Measurements from ENCODE around the gene AHDC1.

The AHDC1 gene

DNA sequence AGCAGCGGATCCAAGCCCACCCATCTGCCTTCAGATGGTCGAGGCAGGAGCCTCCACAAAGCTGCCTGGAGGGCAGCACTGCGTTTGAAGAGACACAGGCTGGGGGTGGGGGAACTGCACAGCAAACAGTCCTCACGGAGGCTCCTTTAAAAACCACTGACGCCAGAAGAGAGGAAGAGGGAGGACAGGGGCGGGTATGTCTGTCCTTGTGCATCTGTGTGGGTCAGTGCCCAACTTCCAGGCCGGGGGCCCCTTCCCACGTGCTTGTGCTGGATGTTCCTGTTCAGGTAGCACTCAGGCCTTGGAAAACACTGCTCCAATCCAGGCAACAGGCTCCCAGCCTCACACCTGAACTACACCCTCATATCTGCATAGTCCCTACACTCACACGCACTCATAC is 7.7 kb downstream of the AHDC1 start:
- no peak for DNase-seq

DNA sequence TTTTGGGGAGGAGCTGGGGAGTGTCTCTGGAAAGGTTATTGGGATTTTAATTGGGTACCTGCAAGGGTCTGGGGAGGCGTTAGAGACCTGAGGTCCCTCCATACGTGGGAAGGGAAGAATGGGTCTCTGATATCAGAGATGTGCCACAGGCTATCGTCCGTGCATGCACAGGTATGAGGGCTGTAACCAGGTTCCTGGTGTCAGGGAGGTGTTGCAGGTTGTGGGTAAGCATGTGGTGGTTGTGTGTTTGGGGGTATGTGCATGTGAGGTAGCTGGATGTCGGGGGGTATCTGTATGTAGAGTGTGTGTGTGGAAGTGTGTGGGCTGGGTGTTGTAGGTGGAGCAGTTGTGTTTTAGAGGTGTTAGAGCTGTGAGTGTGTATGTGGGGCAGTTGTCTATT is 8.3 kb downstream of the AHDC1 start:
- DNase-seq, result no peak

DNA sequence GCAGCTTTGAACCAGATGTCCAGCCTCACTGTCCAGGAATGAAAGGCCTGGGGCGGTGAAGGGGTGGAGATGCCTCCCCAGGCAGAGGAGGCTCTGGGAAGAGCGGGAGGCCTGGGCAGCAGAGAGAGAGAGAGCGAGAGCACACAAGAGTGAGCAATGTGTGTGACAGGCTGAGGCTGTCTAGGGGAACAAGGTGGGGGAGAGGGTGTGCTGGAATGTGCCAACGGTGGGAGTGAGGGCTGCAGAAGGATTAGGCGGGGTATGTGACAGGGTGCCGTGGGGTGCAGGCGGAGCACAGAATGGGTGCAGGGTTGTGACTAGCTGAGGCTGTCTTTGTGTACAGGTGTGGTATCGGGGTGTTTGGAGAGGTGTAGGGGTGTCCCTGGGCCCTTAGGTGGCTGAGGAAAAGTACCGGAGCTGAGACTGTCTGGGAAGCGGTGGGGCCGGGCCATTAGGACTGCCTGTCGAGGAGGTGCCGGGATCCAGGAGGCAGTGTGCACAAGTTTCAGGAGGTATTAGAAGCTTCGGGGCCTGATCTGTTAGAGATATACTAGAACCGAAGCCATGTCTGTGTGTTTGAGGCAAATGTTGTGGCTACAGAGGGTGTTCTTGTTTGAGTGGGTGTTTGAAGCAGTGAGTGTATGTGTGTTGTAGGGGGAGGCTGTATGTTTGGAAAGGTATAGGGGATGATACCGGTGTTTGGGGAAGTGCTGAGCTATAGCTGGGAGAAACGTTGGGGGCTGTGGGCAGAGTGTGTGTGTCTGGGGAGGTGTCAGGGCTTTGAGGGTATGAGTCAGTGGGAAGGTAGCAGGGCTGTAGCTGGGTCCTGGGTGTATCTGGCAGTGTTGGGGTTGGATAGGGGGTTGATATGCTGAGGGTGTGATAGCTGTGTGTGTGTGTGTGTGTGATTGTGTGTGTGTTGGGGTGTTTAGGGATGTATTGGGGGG is 9.1 kb downstream of the AHDC1 start:
- DNase-seq, result no peak

DNA sequence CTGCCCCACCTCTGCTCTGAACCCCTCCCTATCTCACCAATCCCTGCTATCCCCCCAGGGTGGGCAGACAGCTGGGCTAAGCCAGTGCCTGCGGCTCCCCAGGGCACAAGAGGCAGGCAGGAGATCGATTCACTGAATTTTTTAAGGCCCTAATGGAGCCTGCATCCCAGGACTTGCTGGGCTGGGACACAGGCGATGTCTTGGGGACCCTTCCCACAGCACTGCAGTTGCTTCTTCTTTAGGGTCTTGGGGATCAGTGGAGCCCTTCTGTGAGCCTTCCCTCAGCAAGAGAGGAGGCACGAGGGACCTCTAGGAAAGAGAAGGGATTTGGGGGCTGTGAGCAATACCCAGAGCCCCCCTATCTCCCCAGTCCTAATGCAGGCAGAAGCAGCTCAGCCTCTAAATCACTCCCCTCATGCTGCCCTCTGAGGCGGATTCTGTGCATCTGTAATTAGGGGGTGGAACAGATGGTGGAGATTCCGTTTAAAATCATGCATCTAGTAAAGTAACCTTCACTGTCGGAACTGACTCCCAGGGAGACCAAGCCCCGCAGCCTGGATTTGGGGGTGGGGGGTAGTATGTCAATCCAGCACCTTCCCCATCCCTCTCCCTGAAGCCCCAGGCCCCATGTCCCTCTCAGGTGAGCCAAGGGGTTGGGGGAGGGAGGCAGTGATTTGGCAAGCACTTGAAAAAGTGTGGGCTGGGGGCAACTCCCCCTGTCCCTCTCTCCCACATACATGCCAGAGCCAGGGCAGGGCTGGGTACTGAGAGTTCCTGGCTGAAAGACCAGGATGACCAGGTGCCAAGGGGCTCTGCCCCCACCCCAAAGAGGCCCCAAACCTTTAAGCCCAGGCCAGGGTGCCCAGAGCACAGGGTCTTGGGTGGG is 10.0 kb downstream of the AHDC1 start:
- no peak for DNase-seq

DNA sequence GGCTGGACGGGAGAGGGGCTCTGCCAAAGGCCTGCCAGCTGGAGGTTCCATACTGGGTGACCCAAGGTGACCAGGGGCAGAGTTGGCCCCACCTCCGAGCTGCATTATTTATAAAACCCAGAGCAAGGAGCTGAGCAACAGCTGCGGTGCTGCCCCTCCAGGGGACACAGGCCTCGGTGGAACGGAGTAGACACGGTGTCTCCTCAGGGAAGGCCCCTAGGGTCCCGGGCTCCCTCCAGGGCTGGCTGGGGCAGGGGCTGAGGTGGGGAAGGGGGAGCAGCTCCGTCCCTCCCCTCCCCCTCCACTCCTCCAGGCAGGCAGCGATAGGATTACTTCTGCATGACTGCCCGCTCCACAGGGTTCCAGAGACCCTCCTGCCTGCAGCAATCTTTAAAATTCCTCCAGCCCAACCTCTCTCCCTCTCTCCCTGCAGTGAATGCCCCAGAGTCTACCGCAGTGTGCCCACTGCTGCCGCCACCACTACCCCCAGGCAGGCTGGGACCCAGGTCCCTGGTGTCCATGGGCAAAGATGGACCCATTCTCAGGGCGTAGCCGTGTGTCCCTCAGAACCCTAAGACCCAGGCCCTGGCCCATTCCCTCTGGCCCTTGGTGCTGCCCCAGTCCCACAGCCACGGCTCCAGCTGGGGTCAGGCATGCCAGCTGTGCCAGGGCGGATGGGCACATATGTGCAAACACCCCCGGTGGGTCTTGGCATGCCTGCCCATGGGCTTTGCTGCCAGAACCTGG is 10.8 kb downstream of the AHDC1 start:
- no peak for DNase-seq

DNA sequence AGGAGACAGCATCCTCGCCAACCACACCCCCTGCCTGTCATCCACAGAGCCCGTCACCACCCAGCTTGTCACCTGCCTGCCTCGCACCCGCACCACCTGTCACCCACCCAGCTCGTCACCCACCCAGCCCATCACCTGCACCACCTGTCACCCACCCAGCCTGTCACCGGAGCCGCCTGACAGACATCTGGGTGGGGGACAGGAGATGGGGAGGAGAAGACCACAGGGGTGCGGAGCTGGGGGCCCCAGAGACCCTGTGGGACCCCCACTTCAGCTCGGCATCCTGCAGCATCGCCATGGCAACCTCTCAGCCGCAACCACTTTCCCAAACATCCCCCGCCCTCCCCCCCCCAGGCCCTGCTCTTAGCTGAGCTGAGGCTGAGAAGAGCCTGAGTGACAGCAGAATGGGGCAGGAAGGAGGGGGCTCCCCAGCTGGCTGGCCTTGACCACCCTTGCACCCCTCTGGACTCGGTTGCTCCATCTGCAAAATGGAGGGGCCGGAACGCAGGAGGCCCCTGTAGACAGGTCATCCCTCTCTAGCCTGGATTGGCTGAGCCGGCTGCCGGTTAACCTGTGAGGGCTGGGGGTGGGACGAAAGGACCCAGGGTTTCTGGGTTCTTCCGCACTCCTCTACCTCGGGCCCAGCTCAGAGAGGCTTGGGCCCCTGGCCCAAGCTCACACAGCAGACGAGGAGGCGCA is 11.6 kb downstream of the AHDC1 start:
- no peak for DNase-seq

DNA sequence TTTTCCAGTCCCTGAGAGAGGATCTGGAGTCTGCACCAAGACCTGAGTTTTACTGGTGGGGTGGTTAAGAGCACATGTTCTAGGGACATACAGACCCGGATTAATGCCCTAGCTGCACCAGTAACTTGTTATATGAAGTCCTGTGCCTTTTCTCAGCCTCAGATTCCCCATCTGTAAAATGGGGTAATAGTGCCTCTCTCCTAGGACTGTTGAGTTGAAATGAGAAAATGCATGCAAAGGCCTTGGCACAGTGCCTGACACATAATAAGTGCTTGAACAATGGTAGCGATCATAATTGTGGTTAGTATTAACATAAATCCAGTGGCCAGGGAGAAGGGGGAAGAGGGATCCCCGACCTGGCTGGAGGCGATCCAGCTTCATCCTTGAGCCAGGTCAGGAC is 12.3 kb downstream of the AHDC1 start:
- DNase-seq, result no peak

DNA sequence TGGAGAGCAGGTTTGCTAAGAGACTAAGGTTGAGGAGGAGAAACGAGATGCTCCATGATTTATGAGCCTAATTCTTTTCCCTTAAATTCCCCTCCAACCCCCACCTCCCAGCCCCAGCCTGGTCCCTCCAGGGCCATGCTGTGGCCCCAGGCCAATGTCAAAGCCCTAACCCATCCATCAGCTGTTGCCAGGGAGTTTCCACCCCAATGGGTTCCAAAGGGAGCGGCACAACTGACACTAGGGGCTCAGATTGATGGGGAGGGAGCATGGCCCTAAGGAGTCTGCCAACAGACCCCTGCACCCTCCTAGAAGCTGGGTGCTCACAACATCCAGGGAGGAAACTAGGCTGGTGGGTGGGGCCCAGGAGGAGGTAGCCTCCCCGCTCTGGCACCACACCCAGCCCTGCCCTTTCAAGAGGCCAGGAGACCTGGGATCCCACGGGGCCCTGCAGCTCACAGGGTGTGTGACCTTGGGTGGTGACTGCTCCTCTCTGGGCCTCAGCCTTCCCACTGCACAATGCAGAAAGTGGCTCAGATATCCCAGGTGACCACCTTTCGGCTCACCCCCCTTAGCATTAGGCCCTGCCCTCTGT is 12.9 kb downstream of the AHDC1 start:
- DNase-seq, result no peak

DNA sequence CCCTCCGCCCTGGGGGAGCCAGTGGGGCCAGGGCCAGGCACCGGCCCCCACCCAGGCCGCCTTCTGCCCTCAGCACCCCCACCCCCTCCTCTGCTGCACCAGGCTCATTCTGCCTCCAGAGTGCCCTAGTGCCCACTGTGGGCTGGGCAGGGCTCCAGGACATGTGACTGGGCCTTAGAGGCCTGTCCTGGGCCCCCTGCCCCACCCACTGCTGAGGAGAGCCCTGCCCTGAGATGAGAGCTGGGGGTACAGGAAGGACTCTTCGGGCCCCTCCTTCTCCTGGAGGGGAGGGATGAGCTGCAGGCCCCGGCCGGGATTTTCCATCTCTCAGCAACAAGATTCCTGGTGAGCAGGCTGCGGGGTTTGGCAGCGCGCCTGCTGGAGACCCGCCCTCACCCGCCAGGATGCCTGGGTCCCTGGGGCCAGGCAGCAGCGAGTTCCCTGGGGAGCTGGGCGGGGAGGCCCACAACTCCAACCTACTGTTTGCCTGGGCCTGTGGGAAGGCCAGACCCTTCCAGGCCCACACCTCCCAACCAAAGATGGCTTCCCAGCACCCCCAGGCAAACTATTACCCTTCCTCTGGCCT is 14.0 kb downstream of the AHDC1 start:
- no peak for DNase-seq

DNA sequence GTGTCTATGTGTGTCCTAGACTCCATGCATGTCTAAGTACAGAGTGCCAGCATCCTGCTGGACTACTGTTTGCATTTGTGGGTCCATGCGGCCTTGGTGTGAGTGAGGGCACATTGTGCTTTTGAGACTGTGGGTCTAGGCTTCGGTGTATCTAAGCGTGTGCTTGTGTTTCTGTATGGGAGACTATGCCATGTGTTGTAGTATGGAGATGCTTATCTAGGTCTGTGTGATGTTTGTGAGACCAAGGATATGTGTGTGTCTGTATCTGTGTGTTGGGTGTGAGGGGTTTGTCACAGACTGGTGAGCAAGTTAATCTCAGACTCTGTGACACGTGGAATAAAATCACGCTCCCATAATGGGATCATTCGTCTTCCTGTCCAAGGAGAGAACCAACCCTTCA is 14.5 kb downstream of the AHDC1 start:
- DNase-seq, result no peak

DNA sequence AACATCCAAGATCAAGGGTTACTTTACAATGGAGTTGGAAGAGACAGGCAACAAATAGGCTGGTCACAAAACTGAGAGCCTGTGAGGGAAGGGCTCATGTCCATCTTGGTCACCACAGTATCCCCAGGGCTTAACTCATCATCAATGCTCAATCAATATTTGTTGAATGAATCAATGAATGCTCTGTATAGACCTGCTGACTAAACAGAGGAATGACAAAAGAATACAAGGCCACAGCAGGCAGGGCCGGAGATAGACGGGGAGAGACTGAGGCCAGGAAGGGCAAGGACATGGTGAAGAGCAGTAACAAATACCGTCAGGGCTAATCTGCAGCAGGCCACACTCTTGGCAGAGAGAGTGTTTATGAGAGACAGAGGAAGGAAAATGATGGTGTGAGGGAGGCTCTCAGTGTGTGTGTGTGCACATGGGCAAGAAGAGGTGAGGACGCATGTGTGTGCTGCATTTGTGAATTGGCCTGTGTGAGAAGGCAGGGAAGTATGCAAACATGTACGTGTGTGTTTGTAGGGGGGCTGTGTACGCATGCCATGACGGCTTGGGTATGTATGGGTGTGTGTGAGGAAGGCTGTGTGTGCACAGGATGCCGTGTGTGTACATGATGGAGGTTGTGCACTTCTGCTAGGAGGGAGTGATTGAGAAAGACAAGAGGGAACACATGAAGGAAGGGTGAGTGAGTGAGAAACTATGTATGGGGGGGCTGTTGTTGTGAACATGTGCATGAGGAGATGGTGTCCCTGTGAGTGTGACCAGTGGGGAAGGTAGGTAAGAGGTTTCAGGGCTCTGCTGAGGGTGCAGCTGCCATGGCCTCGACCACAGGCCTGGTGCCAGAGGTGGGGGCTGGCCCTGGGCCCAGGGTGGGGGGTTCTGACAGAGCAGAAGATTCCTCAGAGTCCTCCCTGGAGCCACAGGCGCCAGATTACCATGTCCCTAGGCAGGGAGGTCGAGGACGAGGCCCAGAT is 15.4 kb downstream of the AHDC1 start:
- no peak for DNase-seq

DNA sequence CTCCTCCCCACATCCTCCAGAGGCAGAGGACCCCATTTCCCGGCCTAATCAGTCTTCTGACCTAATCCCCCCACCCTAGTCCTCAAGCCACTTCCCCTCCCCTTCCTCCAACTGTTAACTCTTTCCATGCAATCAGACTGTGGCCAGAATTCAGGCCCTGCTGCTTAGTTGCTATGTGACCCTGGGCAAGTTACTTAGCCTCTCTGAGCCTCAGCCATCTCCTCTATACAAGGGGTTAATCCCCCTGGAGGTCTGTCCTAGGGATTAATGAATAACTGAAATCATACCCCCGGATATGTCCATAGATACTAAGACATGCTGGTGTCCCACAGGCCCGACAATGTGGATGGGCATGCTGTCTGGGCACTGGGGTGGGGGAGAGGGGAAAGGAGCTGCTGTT is 18.3 kb downstream of the AHDC1 start:
- no peak for DNase-seq

DNA sequence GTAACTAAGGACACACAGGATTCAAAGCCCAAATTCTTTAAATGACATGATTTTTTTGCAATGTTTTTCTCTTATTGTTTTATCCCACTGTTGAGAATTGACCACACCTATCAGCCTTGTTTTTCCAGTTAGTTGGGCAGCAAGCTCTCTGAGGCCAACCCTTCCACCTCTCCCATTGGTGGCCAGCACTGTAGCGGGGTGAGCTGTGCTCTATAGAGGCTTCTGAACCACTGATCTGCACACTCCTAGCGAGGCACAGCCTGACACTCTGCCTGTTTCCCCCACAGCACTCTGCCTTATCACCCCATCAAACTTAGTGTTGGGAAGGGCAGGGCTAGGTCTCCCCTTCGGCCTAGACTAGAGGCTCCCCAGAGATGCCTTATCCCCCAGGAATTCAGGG is 19.5 kb downstream of the AHDC1 start:
- no peak for DNase-seq

DNA sequence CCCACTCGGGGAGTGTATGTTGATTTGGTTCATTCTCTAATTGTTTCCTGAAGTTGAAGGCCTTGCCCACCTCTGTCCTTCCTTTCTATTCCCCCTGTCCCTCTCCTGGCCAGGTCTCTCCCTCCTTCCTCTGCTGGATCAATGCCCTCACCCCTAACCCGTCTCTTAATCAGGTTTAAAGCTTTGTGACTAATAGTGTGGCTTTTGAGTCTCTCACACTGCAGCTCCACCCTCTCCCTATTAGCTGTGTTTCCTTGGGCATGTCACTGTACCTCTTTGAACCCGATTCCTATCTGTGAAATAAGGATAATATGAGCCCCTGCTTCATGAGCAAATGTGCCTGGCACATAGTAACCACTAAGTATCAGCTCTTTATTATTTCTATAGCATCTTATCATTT is 20.5 kb downstream of the AHDC1 start:
- DNase-seq, result no peak

DNA sequence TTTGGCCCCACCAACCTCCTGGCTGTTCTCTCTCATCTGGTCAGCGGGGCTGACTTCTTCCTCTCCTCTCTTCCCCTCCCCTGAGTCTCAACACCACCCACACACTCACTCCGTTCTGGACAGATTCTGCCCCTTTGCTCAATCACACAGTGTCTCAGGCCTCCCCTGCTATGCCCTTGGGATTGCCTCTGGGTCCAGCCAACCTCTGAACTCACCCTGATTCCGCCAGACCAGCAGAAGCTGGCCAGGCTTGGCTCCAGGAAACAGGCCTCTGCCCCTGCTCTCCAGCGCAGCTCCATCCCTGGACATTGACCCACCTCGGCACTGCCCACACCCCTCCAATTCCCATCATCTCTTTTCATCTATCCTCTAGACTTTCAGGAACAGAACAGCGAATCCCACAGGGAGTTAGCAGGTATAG is 22.1 kb downstream of the AHDC1 start:
- DNase-seq, result no peak

DNA sequence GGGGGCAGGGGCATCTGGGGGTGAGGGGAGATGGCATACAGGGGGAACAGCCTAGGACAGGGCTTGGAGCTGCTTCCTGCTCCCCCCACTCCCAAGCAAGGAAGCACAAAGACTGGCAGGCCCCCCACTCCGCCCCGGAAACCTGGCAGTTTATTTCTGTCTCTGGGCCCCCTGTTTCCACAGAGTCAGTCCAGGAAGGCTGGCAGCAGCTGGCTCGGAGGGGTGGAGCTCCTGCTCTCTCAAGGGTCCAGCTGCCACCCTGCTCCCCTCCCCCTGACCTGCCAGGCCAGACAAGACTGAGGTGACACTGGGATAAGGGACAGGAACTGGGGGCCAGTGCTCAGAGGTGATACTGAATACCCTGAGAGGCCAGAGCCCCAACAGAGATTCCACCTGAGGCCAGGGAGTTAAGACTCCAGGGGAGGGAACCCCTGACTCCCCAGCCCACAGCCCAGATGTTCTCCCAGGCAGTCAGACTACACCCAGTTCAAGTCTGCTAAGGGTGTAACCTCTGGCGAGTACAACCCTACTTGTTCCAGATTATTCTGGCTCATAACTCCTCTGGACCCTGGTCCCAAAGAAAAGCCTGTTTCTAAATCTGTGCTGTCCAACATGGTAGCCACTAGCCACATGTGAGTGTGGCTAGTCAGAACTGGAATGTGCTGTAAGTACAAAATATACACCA is 26.3 kb downstream of the AHDC1 start:
- no peak for DNase-seq

DNA sequence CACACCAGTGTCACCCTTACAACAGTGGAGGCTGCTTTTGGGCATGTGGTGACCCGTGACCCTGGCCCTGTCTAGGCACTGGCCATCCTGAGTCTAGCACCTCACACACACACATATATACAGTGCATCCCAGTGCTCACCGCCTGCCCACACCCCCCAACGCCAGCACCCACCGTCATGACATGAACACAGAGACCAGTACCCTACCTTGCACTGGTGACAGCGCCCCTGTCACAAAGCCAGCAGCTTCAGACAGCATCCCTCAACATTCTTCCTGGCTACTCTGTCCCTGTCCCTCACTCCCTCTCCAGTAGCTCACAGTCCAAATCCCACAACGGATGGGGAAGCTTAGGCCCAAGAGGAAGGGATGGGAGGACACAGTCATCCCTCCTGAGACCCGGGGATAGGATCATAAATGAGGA is 27.1 kb downstream of the AHDC1 start:
- no peak for DNase-seq

DNA sequence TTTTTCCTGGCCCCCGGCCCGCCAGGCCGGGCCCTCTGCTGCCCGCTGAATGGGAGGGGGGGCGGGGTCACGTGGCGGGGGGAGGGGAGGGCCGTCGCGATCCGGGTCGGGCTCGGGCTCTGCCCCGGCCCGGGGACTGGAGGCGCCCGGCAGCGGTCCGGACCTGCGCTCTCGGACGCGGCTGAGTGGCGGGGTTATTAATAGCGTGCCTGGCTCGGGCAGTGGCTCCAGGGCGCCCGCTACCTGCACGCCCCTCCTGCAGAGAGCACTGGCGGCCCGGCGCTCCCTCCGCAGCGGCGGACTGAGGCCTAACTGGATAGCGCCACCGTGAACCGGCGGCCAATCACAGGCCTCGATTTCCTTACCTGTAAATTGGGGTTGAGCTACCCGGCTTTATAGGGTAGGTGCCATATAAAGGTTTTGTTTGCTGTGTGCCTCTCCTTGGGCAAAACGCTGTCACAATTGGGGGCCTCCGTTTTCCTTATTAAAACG is 28.1 kb downstream of the AHDC1 start:
- DNase-seq, result no peak

All from stimulated activated CD4-positive, alpha-beta T cell treated with anti-CD3 and anti-CD28 coated beads, Interleukin-4, amount 100 ng/mL, for 24 hours (primary cell).